Fibroblast of lung (primary cell): ENCODE measurements around the gene TENT4A. TPM values are rescaled to one million over a fixed set of nuclear protein-coding genes. Genes with fewer than 3 reads are reported as not detected.

ENCODE experiments used
- DNase-seq, 2 donors: peaks; one replicate each; pipeline versions ENCODE4 v3.0.0 to v3.0.0-alpha.2; 2010; ENCODE audit warnings: low read depth in 2 of 2
- H2AFZ ChIP-seq: 2 replicates; pipeline ENCODE4 v1.5.1; 2012; ENCODE audit warnings: low read length, control low read depth, inconsistent platforms
- H3K27ac ChIP-seq: 2 replicates; pipeline ENCODE4 v1.5.1; 2011; ENCODE audit warnings: low read length, control low read depth; ENCODE audit not compliant: insufficient read depth
- H3K27me3 ChIP-seq: 2 replicates; pipeline ENCODE4 v1.5.1; 2011; ENCODE audit warnings: mild to moderate bottlenecking, low read length; ENCODE audit not compliant: control insufficient read depth, insufficient read depth
- H3K36me3 ChIP-seq: 2 replicates; pipeline ENCODE4 v1.5.1; 2011; ENCODE audit warnings: low read length; ENCODE audit not compliant: control insufficient read depth, insufficient read depth
- H3K4me1 ChIP-seq: 2 replicates; pipeline ENCODE4 v1.5.1; 2011; ENCODE audit warnings: low read length; ENCODE audit not compliant: control insufficient read depth, insufficient read depth; ENCODE audit errors: extremely low read depth
- H3K4me2 ChIP-seq: 2 replicates; pipeline ENCODE4 v1.5.1; 2011; ENCODE audit warnings: low read length, control low read depth; ENCODE audit not compliant: insufficient read depth; ENCODE audit errors: extremely low read depth
- H3K4me3 ChIP-seq, 4 experiments: fragments of 200-600 bp in 1 of 4; sonication (generic) in 1 of 4; replicated peaks in 1 of 4; 2 replicates each; pipeline ENCODE4 v1.5.1; 2011 to 2016; ENCODE audit warnings: low read length in 4 of 4, low read depth in 3 of 4, mild to moderate bottlenecking in 3 of 4, control low read depth in 2 of 4, inconsistent platforms in 1 of 4, mixed read lengths in 1 of 4; ENCODE audit not compliant: insufficient read depth in 1 of 4; ENCODE audit errors: control extremely low read depth in 1 of 4
- H3K79me2 ChIP-seq: 2 replicates; pipeline ENCODE4 v1.5.1; 2012; ENCODE audit warnings: mild to moderate bottlenecking, low read length, inconsistent platforms; ENCODE audit not compliant: control insufficient read depth, insufficient read depth
- H3K9ac ChIP-seq: 2 replicates; pipeline ENCODE4 v1.5.1; 2011; ENCODE audit warnings: mild to moderate bottlenecking, low read length, control low read depth; ENCODE audit not compliant: insufficient read depth
- H3K9me3 ChIP-seq: 2 replicates; pipeline ENCODE4 v1.5.1; 2012; ENCODE audit warnings: low read depth, low read length; ENCODE audit not compliant: control insufficient read depth, insufficient read depth
- H4K20me1 ChIP-seq: 2 replicates; pipeline ENCODE4 v1.5.1; 2011; ENCODE audit warnings: low read length; ENCODE audit not compliant: control insufficient read depth, insufficient read depth; ENCODE audit errors: extremely low read depth
- CTCF ChIP-seq, 2 donors: IDR thresholded peaks in 1 of 2; conservative IDR thresholded peaks in 1 of 2; 1 replicate in 1 of 2; 2 replicates in 1 of 2; pipeline ENCODE4 v1.5.1; 2011 to 2012; ENCODE audit warnings: low read length in 2 of 2, control low read depth in 1 of 2, inconsistent platforms in 1 of 2, low read depth in 1 of 2, mild to moderate bottlenecking in 1 of 2
- EZH2 ChIP-seq: IDR thresholded peaks from 2 replicates; pipeline ENCODE4 v1.5.1; 2012; ENCODE audit warnings: low read length, control low read depth, mild to moderate bottlenecking; ENCODE audit errors: missing control alignments
- polyA plus RNA-seq, 2 donors: library from polyadenylated mRNA; depleted of rRNA in 1 of 2; stranded (reverse) in 1 of 2; unstranded in 1 of 2; fragments of >200 nt; gene quantifications; 2 replicates each; pipeline ENCODE4 v1.2.1, GENCODE V29; 2011 to 2012; ENCODE audit warnings: missing spikeins in 1 of 2
- total RNA-seq: library from RNA; depleted of rRNA; stranded (reverse); fragments of >200 nt; gene quantifications from 2 replicates; pipeline ENCODE4 v1.2.1, GENCODE V29; 2014

Gene TENT4A
- total and polyA plus RNA-seq, 2 donors (not counting 1 experiment from before 2014, with no cell fraction given) = 3.1 to 10.4 TPM

- H4K20me1 ChIP-seq = no peaks in the 10 kb centered on the region
- no peak overlapping the region for H3K4me3 ChIP-seq
- no peak for TF ChIP-seq CTCF (conservative IDR thresholded peaks at IDR 0.05 in 1 of 2, IDR thresholded peaks at IDR 0.05 in 1 of 2; ENCODE audit: low read depth in 1 of 2, low read length in 2 of 2)
- no peak for TF ChIP-seq EZH2
- DNase-seq = no peak
- no peaks in the 10 kb centered on the region for H3K4me1 ChIP-seq
- H3K79me2 ChIP-seq = no peaks in the 10 kb centered on the region
- no peak overlapping the region for H2AFZ ChIP-seq
- no peak overlapping the region for H3K27ac ChIP-seq
- H3K9ac ChIP-seq = no peak overlapping the region
- H3K27me3 ChIP-seq = no peaks in the 10 kb centered on the region
- H3K36me3 ChIP-seq = no peaks in the 10 kb centered on the region
- H3K4me2 ChIP-seq = no peak overlapping the region
- H3K9me3 ChIP-seq = no peaks in the 10 kb centered on the region
These were observed 26.7 kb upstream of the TENT4A start for GRCh38 chr5:6686501-6686900.

GRCh38 chr5:6686915-6687409 lies 26.3 kb upstream of the TENT4A start:
- no peaks in the 10 kb centered on the region for H3K9me3 ChIP-seq

GRCh38 chr5:6687505-6687904 lies 25.7 kb upstream of the TENT4A start:
- H3K9ac ChIP-seq = no peak overlapping the region
- no peaks in the 10 kb centered on the region for H3K4me1 ChIP-seq
- no peak overlapping the region for H3K4me3 ChIP-seq
- no peak overlapping the region for H3K27ac ChIP-seq
- no peaks in the 10 kb centered on the region for H4K20me1 ChIP-seq
- H3K27me3 ChIP-seq = no peaks in the 10 kb centered on the region
- no peak for TF ChIP-seq EZH2
- TF ChIP-seq CTCF (conservative IDR thresholded peaks at IDR 0.05 in 1 of 2, IDR thresholded peaks at IDR 0.05 in 1 of 2; ENCODE audit: low read depth in 1 of 2, low read length in 2 of 2) = no peak
- no peaks in the 10 kb centered on the region for H3K79me2 ChIP-seq
- DNase-seq = no peak
- no peak overlapping the region for H2AFZ ChIP-seq
- H3K9me3 ChIP-seq = no peaks in the 10 kb centered on the region
- H3K36me3 ChIP-seq = no peaks in the 10 kb centered on the region
- peak overlapping the region; percentile 67 for H3K4me2 ChIP-seq

More at GRCh38 chr5:6686915-6687409, 26.3 kb upstream of the TENT4A start:
- TF ChIP-seq EZH2 = no peak
- TF ChIP-seq CTCF (conservative IDR thresholded peaks at IDR 0.05 in 1 of 2, IDR thresholded peaks at IDR 0.05 in 1 of 2; ENCODE audit: low read depth in 1 of 2, low read length in 2 of 2) = no peak
- Histone ChIP-seq H3K4me2 (peak overlapping the region; percentile 67), H3K79me2 (no peaks in the 10 kb centered on the region), H2AFZ (peak overlapping the region; percentile 32), H3K9ac (no peak overlapping the region), H3K27me3 (no peaks in the 10 kb centered on the region), H3K4me3 (peak overlapping the region; percentile 0 to 66 (median 26)), H4K20me1 (no peaks in the 10 kb centered on the region), H3K27ac (no peak overlapping the region), H3K36me3 (no peaks in the 10 kb centered on the region), H3K4me1 (no peaks in the 10 kb centered on the region)
- DNase-seq = peak; percentile 51 to 63
